ENCODE data around the gene NAALADL2.
A peak's percentile ranks its signal among the peaks of the same experiment; 100 is the strongest.
"Not testable (repeated sequence)": the region's sequence is repeated elsewhere in the genome, so short reads cannot be mapped to it uniquely, and the experiment has no call there.

The NAALADL2 gene

DNA sequence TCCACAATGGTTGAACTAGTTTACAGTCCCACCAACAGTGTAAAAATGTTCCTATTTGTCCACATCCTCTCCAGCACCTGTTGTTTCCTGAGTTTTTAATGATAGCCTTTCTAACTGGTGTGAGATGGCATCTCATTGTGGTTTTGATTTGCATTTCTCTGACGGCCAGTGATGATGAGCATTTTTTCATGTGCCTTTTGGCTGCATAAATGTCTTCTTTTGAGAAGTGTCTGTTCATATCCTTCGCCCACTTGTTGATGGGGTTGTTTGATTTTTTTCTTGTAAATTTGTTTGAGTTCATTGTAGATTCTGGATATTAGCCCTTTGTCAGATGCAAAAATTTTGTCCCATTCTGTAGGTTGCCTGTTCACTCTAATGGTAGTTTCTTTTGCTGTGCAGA, 564.7 kb downstream of the NAALADL2 start:
- not testable (repeated sequence) for DNase-seq (ENCODE audit: low spot score)

DNA sequence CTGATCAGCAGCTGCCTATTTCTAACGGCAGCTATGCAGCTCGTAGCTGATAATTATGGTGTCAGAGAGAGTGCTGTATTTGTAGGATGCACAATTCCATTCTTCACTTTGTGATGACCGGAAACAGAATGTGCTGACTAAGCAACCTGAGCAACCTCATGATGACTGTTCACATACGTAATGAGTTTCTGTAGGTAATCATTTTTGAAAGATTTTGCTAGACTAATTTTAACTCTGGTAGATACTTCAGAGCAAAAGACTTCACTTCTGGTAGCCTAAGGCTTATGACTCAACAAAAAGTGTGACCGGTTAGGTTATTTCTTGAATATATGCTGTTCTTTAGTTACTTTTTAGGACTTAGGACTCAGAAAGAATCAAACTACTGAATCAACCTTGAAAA, 567.7 kb downstream of the NAALADL2 start:
- H3K9me3 Mint-ChIP-seq: no peaks in the 10 kb centered on the region
- H3K4me3 Mint-ChIP-seq: no peak overlapping the region
- H3K4me1 Mint-ChIP-seq (ENCODE audit: low read depth): no peaks in the 10 kb centered on the region
- no peak overlapping the region for H3K27ac Mint-ChIP-seq
- no peaks in the 10 kb centered on the region for H3K36me3 Mint-ChIP-seq (ENCODE audit: low read depth)
- DNase-seq (ENCODE audit: low spot score): no peak
- H3K27me3 Mint-ChIP-seq (ENCODE audit: low read depth): no peaks in the 10 kb centered on the region

More for the DNA sequence above, 564.7 kb downstream of the NAALADL2 start:
- not testable (repeated sequence) for H3K9me3 Mint-ChIP-seq; H3K27ac Mint-ChIP-seq; H3K36me3 Mint-ChIP-seq (ENCODE audit: low read depth); H3K4me1 Mint-ChIP-seq (ENCODE audit: low read depth); H3K4me3 Mint-ChIP-seq; H3K27me3 Mint-ChIP-seq (ENCODE audit: low read depth)

DNA sequence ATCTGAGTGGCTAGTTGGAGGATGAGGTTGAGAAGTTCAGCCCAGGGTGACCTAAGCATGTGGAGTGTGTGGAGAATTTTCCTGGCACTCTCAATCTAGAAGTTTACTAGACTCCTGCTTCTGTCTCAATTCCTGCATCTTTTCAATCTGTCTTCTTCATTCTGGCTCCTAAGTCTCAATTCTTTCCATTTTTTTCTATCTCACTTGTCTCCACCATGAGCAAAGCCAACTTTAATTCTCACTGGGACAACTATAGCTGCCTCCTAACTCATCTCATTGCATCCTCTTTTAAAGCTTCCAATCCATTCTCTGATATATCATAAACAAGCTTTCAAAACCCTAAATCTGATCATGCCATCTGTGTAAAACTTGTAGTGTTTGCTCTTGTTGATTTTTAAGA, 569.3 kb downstream of the NAALADL2 start:
- no peak for DNase-seq (ENCODE audit: low spot score)
- Mint-ChIP-seq H3K4me3 (no peak overlapping the region), H3K4me1 (ENCODE audit: low read depth) (no peaks in the 10 kb centered on the region), H3K36me3 (ENCODE audit: low read depth) (no peaks in the 10 kb centered on the region), H3K27me3 (ENCODE audit: low read depth) (no peaks in the 10 kb centered on the region), H3K9me3 (peaks cover 6% of the 10 kb centered on the region), H3K27ac (peak overlapping the region; percentile 22)

DNA sequence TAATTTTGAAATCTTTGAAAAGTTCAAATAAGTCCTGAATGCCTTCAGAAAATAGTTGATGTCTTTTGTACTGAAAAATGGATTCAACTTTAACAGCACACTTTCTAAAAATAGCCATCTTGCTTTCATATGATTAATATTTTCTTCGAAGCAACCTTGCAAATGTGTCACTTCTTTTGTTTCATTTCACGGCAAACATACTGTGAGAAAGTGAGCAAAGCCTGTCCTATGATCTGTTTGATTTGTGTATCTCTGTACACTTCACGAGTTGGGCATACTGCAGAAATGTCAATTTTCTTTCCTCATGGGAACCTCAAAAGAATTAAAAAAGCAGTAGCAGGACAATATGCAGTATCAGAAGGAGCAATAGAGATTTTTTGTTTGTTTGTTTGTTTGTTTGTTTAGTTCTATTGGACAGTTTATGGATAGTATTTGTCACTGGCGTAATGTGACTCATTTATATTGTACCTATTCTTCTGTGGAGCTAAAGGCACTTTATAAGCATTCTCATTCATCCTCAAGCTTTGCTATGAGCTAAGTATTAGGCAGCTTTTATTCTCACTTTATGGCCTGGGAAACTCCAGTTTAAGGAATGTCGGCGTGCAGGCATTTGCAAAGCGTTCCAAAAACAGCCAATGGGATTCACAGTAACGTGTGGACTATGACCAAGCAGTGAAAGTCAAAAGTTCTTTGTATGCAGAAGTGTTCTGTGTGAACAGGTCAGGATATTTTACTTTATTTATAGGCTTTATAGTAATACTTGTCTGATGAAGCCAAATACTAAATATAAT, 572.0 kb downstream of the NAALADL2 start:
- Mint-ChIP-seq H3K27me3 (ENCODE audit: low read depth) (no peaks in the 10 kb centered on the region), H3K36me3 (ENCODE audit: low read depth) (no peaks in the 10 kb centered on the region), H3K27ac (no peak overlapping the region), H3K4me1 (ENCODE audit: low read depth) (no peaks in the 10 kb centered on the region), H3K9me3 (peaks cover 6% of the 10 kb centered on the region), H3K4me3 (no peak overlapping the region)
- DNase-seq (ENCODE audit: low spot score): no peak

DNA sequence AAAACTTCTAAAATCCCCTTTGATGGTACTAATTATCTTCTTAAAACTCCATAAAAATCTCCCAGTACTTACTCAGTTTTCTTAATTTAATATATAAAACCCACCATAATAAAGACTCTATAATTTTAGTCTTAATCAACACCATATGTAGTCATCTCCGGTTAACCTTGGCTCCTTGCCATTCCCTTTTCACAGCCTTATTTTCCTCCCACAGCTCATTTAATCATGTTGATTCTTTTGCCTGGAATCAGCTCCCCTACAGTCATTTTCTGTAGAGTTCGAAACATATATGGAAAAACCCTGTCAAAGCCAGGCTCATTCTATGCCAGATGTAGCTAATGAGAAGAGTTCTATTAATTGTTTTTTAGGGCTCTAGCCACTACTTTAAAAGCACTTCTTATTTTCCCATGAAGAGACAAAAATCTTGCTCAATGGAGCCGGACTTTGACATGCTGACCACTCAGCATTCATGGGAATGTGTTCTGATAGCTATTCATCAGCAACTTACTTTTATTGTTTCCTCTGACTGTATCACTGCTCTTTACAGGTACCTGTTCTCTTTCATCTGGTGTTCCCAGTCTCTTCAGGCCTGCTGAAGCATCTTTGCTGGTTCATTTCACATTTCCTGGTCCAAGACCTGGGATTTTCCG, 573.4 kb downstream of the NAALADL2 start:
- Mint-ChIP-seq H3K4me3 (no peak overlapping the region), H3K4me1 (ENCODE audit: low read depth) (no peaks in the 10 kb centered on the region), H3K27ac (no peak overlapping the region), H3K36me3 (ENCODE audit: low read depth) (no peaks in the 10 kb centered on the region), H3K27me3 (ENCODE audit: low read depth) (no peaks in the 10 kb centered on the region), H3K9me3 (peaks cover 6% of the 10 kb centered on the region)
- DNase-seq (ENCODE audit: low spot score): no peak

DNA sequence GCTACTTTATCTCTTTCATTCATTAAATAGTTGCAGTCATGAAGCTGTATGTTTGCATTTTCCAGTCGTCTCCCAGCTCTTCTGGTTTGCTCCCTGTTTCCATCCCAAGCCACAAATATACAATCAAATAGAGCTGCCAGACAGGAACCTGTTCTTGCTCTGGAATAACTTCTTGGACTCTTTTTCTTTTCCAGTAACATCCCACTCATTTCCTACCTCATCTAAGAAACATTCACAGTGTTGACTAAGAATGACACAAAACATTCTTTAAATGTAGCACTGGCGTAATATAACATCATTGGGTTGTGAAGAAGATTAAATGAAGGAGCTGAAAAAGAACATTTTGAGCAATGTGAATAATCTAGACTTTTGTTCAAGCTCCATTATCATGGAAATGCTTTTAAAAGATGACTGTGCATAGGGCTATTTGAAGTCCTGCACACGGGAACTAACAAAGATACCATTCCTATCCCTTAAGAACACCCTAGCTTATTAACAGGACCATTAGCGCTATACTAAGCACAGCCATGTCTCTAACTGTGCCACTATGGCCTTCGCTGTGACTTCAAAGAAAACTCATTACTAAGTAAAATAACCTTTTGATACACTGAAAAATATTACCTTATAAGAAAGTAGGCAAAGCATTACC, 574.0 kb downstream of the NAALADL2 start:
- Mint-ChIP-seq H3K27ac (no peak overlapping the region), H3K36me3 (ENCODE audit: low read depth) (no peaks in the 10 kb centered on the region), H3K9me3 (peaks cover 6% of the 10 kb centered on the region), H3K4me3 (no peak overlapping the region), H3K27me3 (ENCODE audit: low read depth) (no peaks in the 10 kb centered on the region), H3K4me1 (ENCODE audit: low read depth) (no peaks in the 10 kb centered on the region)
- no peak for DNase-seq (ENCODE audit: low spot score)

DNA sequence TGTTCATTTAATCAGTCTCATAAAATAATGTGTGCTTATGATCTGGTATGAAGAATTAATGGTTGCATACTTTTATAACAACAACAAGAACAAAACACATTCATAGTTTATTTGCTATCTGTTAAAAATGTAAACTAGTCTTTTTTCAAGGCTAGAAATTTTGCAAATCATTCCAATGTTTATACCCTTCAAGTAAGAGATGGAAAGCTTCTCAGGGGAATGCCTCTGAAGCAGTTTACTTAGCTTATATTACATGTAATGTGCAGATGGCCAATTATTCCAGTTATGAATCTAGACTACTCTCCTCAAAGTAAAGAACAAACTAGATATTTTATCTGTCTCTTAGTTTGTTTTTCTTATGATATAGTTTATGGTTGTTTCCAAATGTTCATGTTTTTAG, 575.4 kb downstream of the NAALADL2 start:
- no peaks in the 10 kb centered on the region for H3K27me3 Mint-ChIP-seq (ENCODE audit: low read depth)
- no peak overlapping the region for H3K4me3 Mint-ChIP-seq
- DNase-seq (ENCODE audit: low spot score): no peak
- no peaks in the 10 kb centered on the region for H3K36me3 Mint-ChIP-seq (ENCODE audit: low read depth)
- H3K9me3 Mint-ChIP-seq: peaks cover 9% of the 10 kb centered on the region
- no peaks in the 10 kb centered on the region for H3K4me1 Mint-ChIP-seq (ENCODE audit: low read depth)
- no peak overlapping the region for H3K27ac Mint-ChIP-seq

DNA sequence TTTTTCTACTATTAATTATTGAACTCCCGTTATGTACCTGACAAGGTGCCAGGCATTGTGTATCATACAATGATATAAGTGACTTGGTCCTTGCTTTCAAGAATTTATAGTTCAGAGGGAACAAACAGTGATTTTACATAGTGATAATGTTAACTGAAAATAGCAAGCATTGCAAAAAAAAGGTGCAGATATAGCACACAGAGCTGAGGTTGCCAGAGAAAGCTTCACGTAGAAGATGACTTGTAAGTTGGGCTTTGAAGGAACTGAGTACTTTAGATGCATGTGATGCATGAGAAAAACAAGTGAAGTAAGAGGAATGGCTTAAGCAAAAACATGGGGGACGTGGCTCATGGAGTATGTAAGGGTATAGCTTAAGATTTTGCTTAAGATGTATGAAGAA, 584.5 kb downstream of the NAALADL2 start:
- Mint-ChIP-seq H3K27ac (no peak overlapping the region), H3K9me3 (peaks cover 22% of the 10 kb centered on the region), H3K4me3 (no peak overlapping the region), H3K36me3 (ENCODE audit: low read depth) (no peaks in the 10 kb centered on the region), H3K27me3 (ENCODE audit: low read depth) (no peaks in the 10 kb centered on the region), H3K4me1 (ENCODE audit: low read depth) (no peaks in the 10 kb centered on the region)
- no peak for DNase-seq (ENCODE audit: low spot score)

- no peak overlapping the region for H3K27ac Mint-ChIP-seq
- H3K4me1 Mint-ChIP-seq (ENCODE audit: low read depth): no peaks in the 10 kb centered on the region
- no peaks in the 10 kb centered on the region for H3K36me3 Mint-ChIP-seq (ENCODE audit: low read depth)
- no peak overlapping the region for H3K4me3 Mint-ChIP-seq
- DNase-seq (ENCODE audit: low spot score): no peak
- H3K27me3 Mint-ChIP-seq (ENCODE audit: low read depth): no peaks in the 10 kb centered on the region
- peaks cover 10% of the 10 kb centered on the region for H3K9me3 Mint-ChIP-seq
Measured at GRCh38 chr3:175445741-175446140, 586.6 kb downstream of the NAALADL2 start.

GRCh38 chr3:175447521-175447920, 588.4 kb downstream of the NAALADL2 start:
- Mint-ChIP-seq H3K4me1 (ENCODE audit: low read depth) (no peaks in the 10 kb centered on the region), H3K27me3 (ENCODE audit: low read depth) (no peaks in the 10 kb centered on the region), H3K9me3 (peaks cover 9% of the 10 kb centered on the region), H3K4me3 (no peak overlapping the region), H3K27ac (no peak overlapping the region), H3K36me3 (ENCODE audit: low read depth) (no peaks in the 10 kb centered on the region)
- DNase-seq (ENCODE audit: low spot score): no peak

- Mint-ChIP-seq H3K27ac (no peak overlapping the region), H3K4me1 (ENCODE audit: low read depth) (no peaks in the 10 kb centered on the region), H3K27me3 (ENCODE audit: low read depth) (no peaks in the 10 kb centered on the region), H3K9me3 (no peaks in the 10 kb centered on the region), H3K4me3 (no peak overlapping the region), H3K36me3 (ENCODE audit: low read depth) (no peaks in the 10 kb centered on the region)
- no peak for DNase-seq (ENCODE audit: low spot score)
Measured at GRCh38 chr3:175453361-175453760, 594.2 kb downstream of the NAALADL2 start.

DNA sequence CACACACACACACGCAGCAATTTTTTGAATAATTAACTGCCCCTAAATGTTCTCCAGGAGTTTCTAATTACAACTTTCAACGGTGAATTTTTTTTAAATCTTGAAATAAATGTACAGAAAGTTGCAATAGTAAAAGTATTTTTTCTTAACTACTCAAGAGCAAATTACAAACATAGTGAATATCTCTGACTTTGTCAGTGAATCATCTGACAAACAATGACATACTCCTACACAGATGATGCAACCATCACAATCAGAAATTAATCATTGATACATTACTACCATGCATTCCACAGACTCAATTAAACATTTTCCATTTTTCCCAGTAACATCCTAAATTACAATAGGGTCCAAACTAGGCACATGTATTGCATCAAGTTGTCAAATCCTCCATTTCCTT, 597.3 kb downstream of the NAALADL2 start:
- Mint-ChIP-seq H3K4me3 (no peak overlapping the region), H3K4me1 (ENCODE audit: low read depth) (no peaks in the 10 kb centered on the region), H3K36me3 (ENCODE audit: low read depth) (no peaks in the 10 kb centered on the region), H3K9me3 (peaks cover 20% of the 10 kb centered on the region), H3K27me3 (ENCODE audit: low read depth) (no peaks in the 10 kb centered on the region), H3K27ac (no peak overlapping the region)
- DNase-seq (ENCODE audit: low spot score): no peak

DNA sequence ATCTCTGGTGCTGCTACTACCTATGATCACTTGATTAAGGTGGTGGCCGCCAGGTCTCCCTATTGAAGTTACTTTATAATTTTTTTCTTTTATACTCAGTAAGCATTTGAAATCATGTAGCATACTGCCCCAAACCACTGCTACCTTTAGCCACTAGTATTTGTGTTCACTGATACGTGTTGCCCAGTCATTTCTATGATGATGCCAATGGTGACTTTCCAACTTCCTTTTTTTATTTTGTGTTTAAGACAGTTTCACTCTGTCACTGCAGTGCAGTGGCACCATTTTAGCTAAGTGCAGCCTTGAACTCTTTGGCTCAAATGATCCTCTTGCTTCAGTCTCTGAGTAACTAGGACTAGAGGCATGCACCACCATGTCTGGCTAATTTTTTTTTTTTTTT, 598.2 kb downstream of the NAALADL2 start:
- no peak overlapping the region for H3K4me3 Mint-ChIP-seq
- no peaks in the 10 kb centered on the region for H3K27me3 Mint-ChIP-seq (ENCODE audit: low read depth)
- H3K9me3 Mint-ChIP-seq: peaks cover 26% of the 10 kb centered on the region
- DNase-seq (ENCODE audit: low spot score): no peak
- no peaks in the 10 kb centered on the region for H3K36me3 Mint-ChIP-seq (ENCODE audit: low read depth)
- H3K4me1 Mint-ChIP-seq (ENCODE audit: low read depth): no peaks in the 10 kb centered on the region
- no peak overlapping the region for H3K27ac Mint-ChIP-seq

DNA sequence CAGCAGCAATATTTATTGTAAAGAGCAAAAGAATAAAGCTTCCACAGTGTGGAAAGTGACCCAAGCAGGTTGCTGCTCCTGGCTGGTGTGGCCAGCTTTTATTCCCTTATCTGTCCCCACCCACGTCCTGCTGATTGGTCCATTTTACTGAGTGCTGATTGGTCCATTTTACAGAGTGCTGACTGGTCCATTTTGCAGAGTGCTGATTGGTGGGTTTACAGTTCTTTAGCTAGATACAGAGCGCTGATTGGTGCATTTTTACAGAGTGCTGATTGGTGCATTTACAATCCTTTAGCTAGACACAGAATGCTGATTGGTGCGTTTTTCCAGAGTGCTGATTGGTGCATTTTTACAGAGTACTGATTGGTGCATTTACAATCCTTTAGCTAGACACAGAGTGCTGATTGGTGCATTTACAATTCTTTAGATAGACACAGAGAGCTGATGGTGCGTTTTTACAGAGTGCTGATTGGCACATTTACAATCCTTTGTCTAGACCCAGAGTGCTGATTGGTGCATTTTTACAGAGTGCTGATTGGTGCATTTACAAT, 601.8 kb downstream of the NAALADL2 start:
- H3K9me3 Mint-ChIP-seq: peaks cover 26% of the 10 kb centered on the region
- H3K4me1 Mint-ChIP-seq (ENCODE audit: low read depth); H3K27ac Mint-ChIP-seq; H3K4me3 Mint-ChIP-seq; DNase-seq (ENCODE audit: low spot score); H3K27me3 Mint-ChIP-seq (ENCODE audit: low read depth); H3K36me3 Mint-ChIP-seq (ENCODE audit: low read depth): not testable (repeated sequence)

Data from T-helper 2 cell treated with Interferon-gamma antibody and Interleukin-4, amounts not matched to agents 5 μg/mL and 100 μg/mL, for 36 hours (primary cell).